ENCODE data around the gene SWAP70. TPM values are rescaled to one million over a fixed set of nuclear protein-coding genes. Genes with fewer than 3 reads are reported as not detected.

Gene SWAP70
- total RNA-seq, 3 donors from 2014 or later (not counting 1 experiment from before 2014, with no cell fraction given), result 11.8 to 14.0 (median 11.9) TPM

- WGBS (ENCODE audit: insufficient coverage), result 95% methylated on average over 5 of the region's 5 CpGs
- H3K9me3 Mint-ChIP-seq, result no peaks in the 10 kb centered on the region
- intact Hi-C loops (cut with micrococcal nuclease), result no loop called here
- DNase-seq (no peak), ATAC-seq (no peak)
- H3K9me3 ChIP-seq (ENCODE audit: control insufficient read depth, insufficient read depth, low read length), result no peaks in the 10 kb centered on the region
- no peaks in the 10 kb centered on the region for H3K27me3 ChIP-seq (ENCODE audit: control insufficient read depth, insufficient read depth, low read length)
- TF ChIP-seq, protein P1, sequence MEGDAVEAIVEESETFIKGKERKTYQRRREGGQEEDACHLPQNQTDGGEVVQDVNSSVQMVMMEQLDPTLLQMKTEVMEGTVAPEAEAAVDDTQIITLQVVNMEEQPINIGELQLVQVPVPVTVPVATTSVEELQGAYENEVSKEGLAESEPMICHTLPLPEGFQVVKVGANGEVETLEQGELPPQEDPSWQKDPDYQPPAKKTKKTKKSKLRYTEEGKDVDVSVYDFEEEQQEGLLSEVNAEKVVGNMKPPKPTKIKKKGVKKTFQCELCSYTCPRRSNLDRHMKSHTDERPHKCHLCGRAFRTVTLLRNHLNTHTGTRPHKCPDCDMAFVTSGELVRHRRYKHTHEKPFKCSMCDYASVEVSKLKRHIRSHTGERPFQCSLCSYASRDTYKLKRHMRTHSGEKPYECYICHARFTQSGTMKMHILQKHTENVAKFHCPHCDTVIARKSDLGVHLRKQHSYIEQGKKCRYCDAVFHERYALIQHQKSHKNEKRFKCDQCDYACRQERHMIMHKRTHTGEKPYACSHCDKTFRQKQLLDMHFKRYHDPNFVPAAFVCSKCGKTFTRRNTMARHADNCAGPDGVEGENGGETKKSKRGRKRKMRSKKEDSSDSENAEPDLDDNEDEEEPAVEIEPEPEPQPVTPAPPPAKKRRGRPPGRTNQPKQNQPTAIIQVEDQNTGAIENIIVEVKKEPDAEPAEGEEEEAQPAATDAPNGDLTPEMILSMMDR (IDR thresholded peaks at IDR 0.05), result no peak
- no peak overlapping the region for H3K27ac Mint-ChIP-seq
- no peaks in the 10 kb centered on the region for H3K27me3 Mint-ChIP-seq (ENCODE audit: low read depth in 2 of 2)
- H3K27ac ChIP-seq (ENCODE audit: low read length), result no peak overlapping the region
- H3K36me3 ChIP-seq (ENCODE audit: control insufficient read depth, insufficient read depth, low read length), result peaks cover 20% of the 10 kb centered on the region
- H3K4me3 Mint-ChIP-seq, result no peak overlapping the region
- H3K4me3 ChIP-seq (ENCODE audit: low read length), result no peak overlapping the region
- H3K36me3 Mint-ChIP-seq, result no peaks in the 10 kb centered on the region
- no peaks in the 10 kb centered on the region for H3K4me1 ChIP-seq (ENCODE audit: control insufficient read depth, insufficient read depth, low read length)
- H3K4me1 Mint-ChIP-seq, result no peaks in the 10 kb centered on the region
These were observed 113.6 kb downstream of the SWAP70 start for GRCh38 chr11:9777525-9777924.

DNA sequence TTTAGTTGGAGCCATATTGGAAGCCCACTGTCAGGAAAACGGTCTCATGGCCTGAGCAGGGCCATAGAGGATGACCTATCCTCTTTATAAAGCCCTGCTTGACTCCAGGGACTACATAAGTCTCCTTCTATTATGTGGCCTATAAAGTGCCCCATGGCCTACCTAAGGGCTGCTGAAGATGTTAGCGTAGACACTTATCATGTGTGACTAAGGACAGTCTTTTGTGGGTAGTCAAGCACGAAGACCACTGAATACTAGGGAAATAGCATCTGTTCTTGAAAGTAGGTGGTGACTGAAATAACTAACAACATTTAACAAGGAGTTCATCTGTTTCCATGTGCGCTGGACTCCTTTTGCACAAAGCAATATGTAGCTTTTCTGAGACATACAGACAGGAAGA lies 117.1 kb downstream of the SWAP70 start:
- H3K36me3 ChIP-seq (ENCODE audit: control insufficient read depth, insufficient read depth, low read length), result peaks cover 22% of the 10 kb centered on the region
- 89% methylated on average over 4 of the region's 4 CpGs for WGBS (ENCODE audit: insufficient coverage)
- no peaks in the 10 kb centered on the region for H3K27me3 Mint-ChIP-seq (ENCODE audit: low read depth in 2 of 2)

DNA sequence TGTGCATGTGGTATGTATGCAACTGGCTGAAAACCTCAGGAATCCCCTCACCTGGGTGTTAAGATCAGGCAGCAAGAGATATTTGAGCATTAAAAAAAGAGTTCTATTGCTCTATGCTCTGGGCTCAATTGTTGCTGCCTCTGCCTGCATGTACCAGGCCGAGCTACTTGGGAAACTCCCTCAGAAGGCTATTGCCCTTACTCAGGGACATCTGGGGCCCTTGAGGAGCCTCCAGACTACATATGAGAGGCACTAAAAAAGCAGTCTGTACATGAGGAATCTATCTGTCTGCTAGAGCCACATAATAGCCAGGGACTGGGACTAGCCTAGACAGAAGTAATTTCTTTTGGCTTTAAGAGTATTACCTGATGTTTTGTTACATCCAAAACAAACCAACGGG lies 120.1 kb downstream of the SWAP70 start:
- Mint-ChIP-seq H3K27ac (no peak overlapping the region), H3K4me3 (no peak overlapping the region), H3K27me3 (ENCODE audit: low read depth in 2 of 2) (no peaks in the 10 kb centered on the region), H3K4me1 (peaks cover 0 to 11% of the 10 kb centered on the region in 2 donors), H3K9me3 (no peaks in the 10 kb centered on the region), H3K36me3 (peaks cover 4% of the 10 kb centered on the region)
- Histone ChIP-seq H3K36me3 (ENCODE audit: control insufficient read depth, insufficient read depth, low read length) (peaks cover 25% of the 10 kb centered on the region), H3K4me1 (ENCODE audit: control insufficient read depth, insufficient read depth, low read length) (peaks cover 14% of the 10 kb centered on the region), H3K27ac (ENCODE audit: low read length) (no peak overlapping the region), H3K4me3 (ENCODE audit: low read length) (no peak overlapping the region), H3K9me3 (ENCODE audit: control insufficient read depth, insufficient read depth, low read length) (no peaks in the 10 kb centered on the region), H3K27me3 (ENCODE audit: control insufficient read depth, insufficient read depth, low read length) (no peaks in the 10 kb centered on the region)
- intact Hi-C loops (cut with micrococcal nuclease), result no loop called here
- ATAC-seq (no peak), DNase-seq (no peak)
- TF ChIP-seq, protein P1 (IDR thresholded peaks at IDR 0.05), result no peak
- WGBS (ENCODE audit: insufficient coverage), result 91% methylated on average over 1 of the region's 2 CpGs

More for the DNA sequence above, 117.1 kb downstream of the SWAP70 start:
- intact Hi-C loops (cut with micrococcal nuclease), result no loop called here
- TF ChIP-seq, protein P1 (IDR thresholded peaks at IDR 0.05), result no peak
- H3K27ac Mint-ChIP-seq, result no peak overlapping the region
- Histone ChIP-seq H3K4me1 (ENCODE audit: control insufficient read depth, insufficient read depth, low read length) (no peaks in the 10 kb centered on the region), H3K27ac (ENCODE audit: low read length) (no peak overlapping the region), H3K4me3 (ENCODE audit: low read length) (no peak overlapping the region), H3K9me3 (ENCODE audit: control insufficient read depth, insufficient read depth, low read length) (no peaks in the 10 kb centered on the region), H3K27me3 (ENCODE audit: control insufficient read depth, insufficient read depth, low read length) (no peaks in the 10 kb centered on the region)
- no peak for ATAC-seq
- peaks cover 4% of the 10 kb centered on the region for H3K36me3 Mint-ChIP-seq
- no peak overlapping the region for H3K4me3 Mint-ChIP-seq
- H3K9me3 Mint-ChIP-seq, result no peaks in the 10 kb centered on the region
- H3K4me1 Mint-ChIP-seq, result no peaks in the 10 kb centered on the region
- DNase-seq, result no peak

DNA sequence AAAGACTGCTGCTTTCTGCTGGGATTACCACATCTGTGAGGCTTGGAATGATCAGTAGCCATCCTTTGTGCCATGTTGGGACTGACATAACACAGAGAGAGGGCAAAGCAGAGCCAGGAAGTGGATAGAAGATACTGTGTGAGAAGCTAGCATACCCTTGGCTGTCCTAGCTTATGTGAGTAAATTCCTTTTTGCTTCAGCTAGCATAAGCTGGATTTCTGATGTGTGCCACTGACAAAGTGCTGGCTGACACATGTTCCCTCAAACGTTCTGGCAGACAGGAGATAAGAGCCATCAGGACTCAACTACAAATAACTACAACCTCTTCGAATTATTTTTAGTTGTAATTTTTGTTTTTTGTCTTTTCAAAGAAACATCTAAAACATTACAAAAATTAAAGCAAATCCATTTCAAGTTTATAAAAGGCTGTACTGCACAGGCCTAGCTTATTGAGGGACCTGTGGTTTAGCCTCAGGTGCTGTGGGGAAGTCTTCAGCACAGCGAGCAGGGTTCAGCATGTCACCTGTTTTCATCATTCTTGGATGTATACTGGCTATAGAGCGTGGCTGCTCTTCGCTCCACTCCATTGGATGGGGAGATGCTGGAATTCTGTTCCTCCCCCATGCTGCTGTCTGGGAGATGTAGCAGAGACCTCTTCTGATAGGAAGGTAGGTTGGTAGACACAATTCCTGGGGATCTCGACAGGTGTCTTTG lies 120.9 kb downstream of the SWAP70 start:
- no peak for DNase-seq
- H3K4me3 ChIP-seq (ENCODE audit: low read length), result no peak overlapping the region
- peaks cover 19% of the 10 kb centered on the region for H3K36me3 ChIP-seq (ENCODE audit: control insufficient read depth, insufficient read depth, low read length)
- no peak overlapping the region for H3K27ac ChIP-seq (ENCODE audit: low read length)
- H3K4me3 Mint-ChIP-seq, result no peak overlapping the region
- H3K36me3 Mint-ChIP-seq, result peaks cover 4% of the 10 kb centered on the region
- WGBS (ENCODE audit: insufficient coverage), result 95% methylated on average over 3 of the region's 6 CpGs
- intact Hi-C loops (cut with micrococcal nuclease), result no loop called here
- H3K4me1 Mint-ChIP-seq, result peaks cover 0 to 13% of the 10 kb centered on the region in 2 donors
- no peaks in the 10 kb centered on the region for H3K27me3 Mint-ChIP-seq (ENCODE audit: low read depth in 2 of 2)
- no peaks in the 10 kb centered on the region for H3K9me3 Mint-ChIP-seq
- ATAC-seq, result no peak
- TF ChIP-seq, protein P1 (IDR thresholded peaks at IDR 0.05), result no peak
- H3K4me1 ChIP-seq (ENCODE audit: control insufficient read depth, insufficient read depth, low read length), result peaks cover 14% of the 10 kb centered on the region
- no peak overlapping the region for H3K27ac Mint-ChIP-seq
- no peaks in the 10 kb centered on the region for H3K27me3 ChIP-seq (ENCODE audit: control insufficient read depth, insufficient read depth, low read length)
- no peaks in the 10 kb centered on the region for H3K9me3 ChIP-seq (ENCODE audit: control insufficient read depth, insufficient read depth, low read length)

All from natural killer cell (primary cell).